Measurements from ENCODE around the gene SLC6A6.

The SLC6A6 gene

DNA sequence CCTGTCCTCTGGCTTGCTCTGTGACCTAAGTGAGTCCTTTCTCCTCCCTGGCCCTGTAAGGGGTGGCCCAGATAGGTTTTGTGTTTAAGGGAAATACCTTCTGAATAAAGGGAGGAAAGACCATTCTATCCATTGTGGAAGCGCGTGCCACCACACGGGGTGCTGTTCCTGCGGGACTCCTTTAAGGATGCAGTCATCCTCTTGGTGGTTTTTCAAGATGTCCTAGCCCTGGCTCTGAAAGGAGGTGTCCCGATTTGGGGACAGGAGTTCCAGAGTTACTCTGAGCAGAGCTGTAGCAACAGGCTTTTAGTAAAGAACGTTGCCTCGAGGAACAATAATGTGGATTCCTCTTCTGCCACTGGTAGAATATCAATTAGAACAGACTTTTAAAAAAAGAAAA lies 9.6 kb downstream of the SLC6A6 start:
- no peaks in the 10 kb centered on the region for H3K9me2 ChIP-seq (ENCODE audit: low read depth, low read length)
- H3K4me2 ChIP-seq (ENCODE audit: low read length): no peak overlapping the region
- peaks cover 47% of the 10 kb centered on the region; the same call in 1 of the 2 replicates for H3K36me3 ChIP-seq (ENCODE audit: insufficient read depth, low read length)
- H3F3A ChIP-seq (ENCODE audit: insufficient read depth, low read length): no peaks in the 10 kb centered on the region
- TF ChIP-seq CTCF (IDR thresholded peaks at IDR 0.05; ENCODE audit: low read length): no peak
- no peak for TF ChIP-seq EZH2 (IDR thresholded peaks at IDR 0.05; ENCODE audit: borderline replicate concordance, low read length)
- no peak overlapping the region for H3K4me3 ChIP-seq (ENCODE audit: low read depth, low read length, poor library complexity, severe bottlenecking)
- H4K20me1 ChIP-seq (ENCODE audit: insufficient read depth, low read length): no peaks in the 10 kb centered on the region
- H3K4me1 ChIP-seq (ENCODE audit: insufficient read depth, low read length, severe bottlenecking): peaks cover 48% of the 10 kb centered on the region
- no peaks in the 10 kb centered on the region for H3K27me3 ChIP-seq (ENCODE audit: insufficient read depth, low read length)
- H3K9me3 ChIP-seq (ENCODE audit: low read length): no peaks in the 10 kb centered on the region
- H3K79me2 ChIP-seq (ENCODE audit: insufficient read depth, low read length): peaks cover 43% of the 10 kb centered on the region
- no peak overlapping the region for H2AFZ ChIP-seq (ENCODE audit: low read length)
- H3K27ac ChIP-seq (ENCODE audit: low read depth, low read length, poor library complexity, severe bottlenecking): peak overlapping the region; percentile 55
- no peak overlapping the region for H3K9ac ChIP-seq (ENCODE audit: low read length)

- no peak overlapping the region for H3K4me3 ChIP-seq (ENCODE audit: low read depth, low read length, poor library complexity, severe bottlenecking)
- no peaks in the 10 kb centered on the region for H3K9me2 ChIP-seq (ENCODE audit: low read depth, low read length)
- no peaks in the 10 kb centered on the region for H3K27me3 ChIP-seq (ENCODE audit: insufficient read depth, low read length)
- TF ChIP-seq CTCF (IDR thresholded peaks at IDR 0.05; ENCODE audit: low read length) (no peak), EZH2 (IDR thresholded peaks at IDR 0.05; ENCODE audit: borderline replicate concordance, low read length) (no peak)
- no peaks in the 10 kb centered on the region for H3K9me3 ChIP-seq (ENCODE audit: low read length)
- H3K4me2 ChIP-seq (ENCODE audit: low read length): peak overlapping the region; percentile 11; the same call in 1 of the 2 replicates
- peaks cover 35% of the 10 kb centered on the region for H3K79me2 ChIP-seq (ENCODE audit: insufficient read depth, low read length)
- H3F3A ChIP-seq (ENCODE audit: insufficient read depth, low read length): no peaks in the 10 kb centered on the region
- peak overlapping the region; percentile 22 for H3K27ac ChIP-seq (ENCODE audit: low read depth, low read length, poor library complexity, severe bottlenecking)
- no peak overlapping the region for H3K9ac ChIP-seq (ENCODE audit: low read length)
- no peak overlapping the region for H2AFZ ChIP-seq (ENCODE audit: low read length)
- H3K4me1 ChIP-seq (ENCODE audit: insufficient read depth, low read length, severe bottlenecking): peaks cover 39% of the 10 kb centered on the region
- H4K20me1 ChIP-seq (ENCODE audit: insufficient read depth, low read length): no peaks in the 10 kb centered on the region
- peaks cover 45% of the 10 kb centered on the region; the same call in 1 of the 2 replicates for H3K36me3 ChIP-seq (ENCODE audit: insufficient read depth, low read length)
Observed at GRCh38 chr3:14412831-14413380, 10.5 kb downstream of the SLC6A6 start.

DNA sequence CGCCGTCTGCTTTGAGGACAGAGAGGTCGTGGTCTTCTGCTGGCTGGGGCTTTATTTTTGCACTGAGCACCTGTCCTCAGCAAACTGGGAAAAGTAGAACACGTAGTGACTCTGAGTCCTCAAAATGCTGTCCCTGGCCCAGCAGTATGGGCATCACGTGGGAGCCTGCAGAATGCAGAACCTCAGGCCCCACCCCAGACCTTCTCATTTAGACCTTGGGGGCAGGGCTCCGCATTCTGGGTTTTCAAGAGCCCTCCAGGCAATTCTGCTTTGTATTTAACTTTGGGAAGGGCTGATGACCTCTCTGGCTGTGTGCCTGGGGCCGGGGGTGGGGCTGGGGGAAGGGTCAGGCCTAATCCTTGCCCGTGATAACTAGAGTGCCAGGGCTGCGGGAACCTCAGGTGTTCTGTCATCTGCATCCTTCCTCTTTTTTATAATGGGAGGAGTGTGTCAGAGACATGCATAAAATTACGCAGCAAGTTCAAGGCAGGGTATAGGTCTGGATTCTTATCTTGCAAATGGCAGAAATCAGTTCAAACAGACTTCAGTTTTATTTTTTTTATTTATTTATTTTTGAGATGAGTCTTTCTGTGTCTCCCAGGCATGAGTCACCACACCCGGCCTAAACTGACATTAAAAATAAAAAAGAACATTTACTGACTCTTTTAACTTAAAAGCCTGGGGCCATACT lies 11.1 kb downstream of the SLC6A6 start:
- Histone ChIP-seq H2AFZ (ENCODE audit: low read length) (no peak overlapping the region), H3F3A (ENCODE audit: insufficient read depth, low read length) (no peaks in the 10 kb centered on the region), H4K20me1 (ENCODE audit: insufficient read depth, low read length) (no peaks in the 10 kb centered on the region), H3K4me1 (ENCODE audit: insufficient read depth, low read length, severe bottlenecking) (peaks cover 39% of the 10 kb centered on the region), H3K79me2 (ENCODE audit: insufficient read depth, low read length) (peaks cover 29% of the 10 kb centered on the region), H3K9me2 (ENCODE audit: low read depth, low read length) (no peaks in the 10 kb centered on the region), H3K9me3 (ENCODE audit: low read length) (no peaks in the 10 kb centered on the region), H3K4me3 (ENCODE audit: low read depth, low read length, poor library complexity, severe bottlenecking) (no peak overlapping the region), H3K4me2 (ENCODE audit: low read length) (peak overlapping the region; percentile 11; the same call in 1 of the 2 replicates), H3K9ac (ENCODE audit: low read length) (no peak overlapping the region), H3K27ac (ENCODE audit: low read depth, low read length, poor library complexity, severe bottlenecking) (peak overlapping the region; percentile 22), H3K27me3 (ENCODE audit: insufficient read depth, low read length) (no peaks in the 10 kb centered on the region), H3K36me3 (ENCODE audit: insufficient read depth, low read length) (peaks cover 52% of the 10 kb centered on the region; the same call in 1 of the 2 replicates)
- TF ChIP-seq EZH2 (IDR thresholded peaks at IDR 0.05; ENCODE audit: borderline replicate concordance, low read length): no peak
- no peak for TF ChIP-seq CTCF (IDR thresholded peaks at IDR 0.05; ENCODE audit: low read length)

Measured in OCI-LY1 (cell line).